ENCODE data around the gene KDM8. TPM values are rescaled to one million over a fixed set of nuclear protein-coding genes. Genes with fewer than 3 reads are reported as not detected.
A peak's percentile ranks its signal among the peaks of the same experiment; 100 is the strongest.

Gene KDM8
- total RNA-seq, 3 donors from 2014 or later (not counting 1 experiment from before 2014, with no cell fraction given): 11.4 to 17.9 (median 17.8) TPM

- Histone ChIP-seq H3K4me3 (ENCODE audit: low read length) (no peak overlapping the region), H3K36me3 (ENCODE audit: control insufficient read depth, insufficient read depth, low read length) (no peaks in the 10 kb centered on the region), H3K27ac (ENCODE audit: low read length) (no peak overlapping the region), H3K4me1 (ENCODE audit: control insufficient read depth, insufficient read depth, low read length) (peaks cover 23% of the 10 kb centered on the region), H3K9me3 (ENCODE audit: control insufficient read depth, insufficient read depth, low read length) (no peaks in the 10 kb centered on the region), H3K27me3 (ENCODE audit: control insufficient read depth, insufficient read depth, low read length) (no peaks in the 10 kb centered on the region)
- WGBS (ENCODE audit: insufficient coverage): 71% methylated on average over 9 of the region's 9 CpGs
- DNase-seq (peak in 1 of 2 donors; percentile 86), ATAC-seq (peak in 2 of 3 donors; percentile 37 to 59)
- Mint-ChIP-seq H3K9me3 (no peaks in the 10 kb centered on the region), H3K27ac (no peak overlapping the region), H3K36me3 (no peaks in the 10 kb centered on the region), H3K27me3 (ENCODE audit: low read depth in 2 of 2) (no peaks in the 10 kb centered on the region), H3K4me1 (peaks cover 22 to 35% of the 10 kb centered on the region in 2 donors), H3K4me3 (no peak overlapping the region)
- intact Hi-C loops (cut with micrococcal nuclease): no loop called here
- TF ChIP-seq CTCF (IDR thresholded peaks at IDR 0.05): no peak
Observed at GRCh38 chr16:27195941-27196595, 7.3 kb upstream of the KDM8 start.

GRCh38 chr16:27197004-27197403 is 6.3 kb upstream of the KDM8 start:
- WGBS (ENCODE audit: insufficient coverage): 85% methylated on average over 4 of the region's 4 CpGs
- ATAC-seq (no peak), DNase-seq (no peak)
- Histone ChIP-seq H3K9me3 (ENCODE audit: control insufficient read depth, insufficient read depth, low read length) (no peaks in the 10 kb centered on the region), H3K36me3 (ENCODE audit: control insufficient read depth, insufficient read depth, low read length) (no peaks in the 10 kb centered on the region), H3K4me1 (ENCODE audit: control insufficient read depth, insufficient read depth, low read length) (peaks cover 26% of the 10 kb centered on the region), H3K27me3 (ENCODE audit: control insufficient read depth, insufficient read depth, low read length) (no peaks in the 10 kb centered on the region), H3K27ac (ENCODE audit: low read length) (no peak overlapping the region), H3K4me3 (ENCODE audit: low read length) (no peak overlapping the region)
- no peaks in the 10 kb centered on the region for H3K36me3 Mint-ChIP-seq
- H3K4me1 Mint-ChIP-seq: peaks cover 25 to 35% of the 10 kb centered on the region in 2 donors
- H3K4me3 Mint-ChIP-seq: no peak overlapping the region
- no peak for TF ChIP-seq CTCF (IDR thresholded peaks at IDR 0.05)
- no peak overlapping the region for H3K27ac Mint-ChIP-seq
- H3K27me3 Mint-ChIP-seq (ENCODE audit: low read depth in 2 of 2): no peaks in the 10 kb centered on the region
- intact Hi-C loops (cut with micrococcal nuclease): no loop called here
- H3K9me3 Mint-ChIP-seq: no peaks in the 10 kb centered on the region

GRCh38 chr16:27198451-27199234 is 4.7 kb upstream of the KDM8 start:
- Mint-ChIP-seq H3K9me3 (no peaks in the 10 kb centered on the region), H3K27me3 (ENCODE audit: low read depth in 2 of 2) (no peaks in the 10 kb centered on the region), H3K4me3 (no peak overlapping the region), H3K36me3 (no peaks in the 10 kb centered on the region), H3K27ac (peak overlapping the region; percentile 86 to 90), H3K4me1 (peaks cover 42 to 49% of the 10 kb centered on the region in 2 donors)
- no peak for ATAC-seq
- peaks cover 32% of the 10 kb centered on the region for H3K4me1 ChIP-seq (ENCODE audit: control insufficient read depth, insufficient read depth, low read length)
- 93% methylated on average over 12 of the region's 12 CpGs for WGBS (ENCODE audit: insufficient coverage)
- H3K4me3 ChIP-seq (ENCODE audit: low read length): no peak overlapping the region
- H3K27me3 ChIP-seq (ENCODE audit: control insufficient read depth, insufficient read depth, low read length): no peaks in the 10 kb centered on the region
- H3K27ac ChIP-seq (ENCODE audit: low read length): no peak overlapping the region
- TF ChIP-seq CTCF (IDR thresholded peaks at IDR 0.05): no peak
- no peaks in the 10 kb centered on the region for H3K36me3 ChIP-seq (ENCODE audit: control insufficient read depth, insufficient read depth, low read length)
- H3K9me3 ChIP-seq (ENCODE audit: control insufficient read depth, insufficient read depth, low read length): no peaks in the 10 kb centered on the region
- intact Hi-C loops (cut with micrococcal nuclease): no loop called here
- DNase-seq: no peak
